SJCRH30 (cell line): ENCODE measurements around the gene BEND7. TPM values are rescaled to one million over a fixed set of nuclear protein-coding genes. Genes with fewer than 3 reads are reported as not detected.
A peak's percentile ranks its signal among the peaks of the same experiment; 100 is the strongest.

Experiments used
- DNase-seq, 2 experiments: peaks; one replicate each; pipeline ENCODE4 v3.0.0-alpha.2; 2015 to 2020
- H3K27ac ChIP-seq: fragments of 250-450 bp; sonication (Bioruptor Pico); 2 replicates; pipeline ENCODE4 v1.5.1; 2020; ENCODE audit warnings: mild to moderate bottlenecking, moderate library complexity
- H3K27me3 ChIP-seq: fragments of 250-450 bp; sonication (Bioruptor Pico); 2 replicates; pipeline ENCODE4 v1.5.1; 2020; ENCODE audit warnings: mild to moderate bottlenecking, moderate library complexity
- H3K36me3 ChIP-seq: fragments of 250-450 bp; sonication (Bioruptor Pico); 2 replicates; pipeline ENCODE4 v1.5.1; 2020; ENCODE audit warnings: mild to moderate bottlenecking, moderate library complexity
- H3K4me1 ChIP-seq: fragments of 250-450 bp; sonication (Bioruptor Pico); 2 replicates; pipeline ENCODE4 v1.5.1; 2020; ENCODE audit warnings: mild to moderate bottlenecking, moderate library complexity
- H3K4me3 ChIP-seq: fragments of 250-450 bp; sonication (Bioruptor Pico); 2 replicates; pipeline ENCODE4 v1.5.1; 2020; ENCODE audit warnings: mild to moderate bottlenecking, moderate library complexity
- H3K9me3 ChIP-seq: fragments of 250-450 bp; sonication (Bioruptor Pico); replicated peaks from 2 replicates; pipeline ENCODE4 v1.5.1; 2020; ENCODE audit warnings: mild to moderate bottlenecking, moderate library complexity
- total RNA-seq: library from RNA; depleted of rRNA; stranded (reverse); fragments of >200 nt; shearing (Covaris generic); gene quantifications from 2 replicates; pipeline ENCODE4 v1.2.3, GENCODE V29; 2014

BEND7 gene
- total RNA-seq, 1 experiment from 2014 or later = 5.6 TPM

DNA sequence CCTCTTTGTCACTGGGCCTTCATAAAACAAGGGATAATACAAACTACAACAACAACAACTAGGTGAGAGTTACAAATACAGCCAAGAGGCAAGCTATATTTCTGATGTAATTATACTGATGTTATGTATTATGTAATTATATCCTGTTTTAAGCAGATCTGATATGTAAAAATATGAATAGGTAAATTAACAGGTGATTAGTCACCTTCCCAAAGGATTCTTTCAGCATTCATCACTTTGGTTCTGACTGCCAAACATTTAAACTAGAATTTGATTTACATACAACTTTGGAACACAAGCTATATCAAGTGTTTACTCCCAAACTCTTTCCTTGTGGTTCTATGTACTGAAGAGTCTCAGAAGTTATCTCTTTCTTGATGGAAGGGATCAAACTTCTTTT, 53.7 kb downstream of the BEND7 start:
- Histone ChIP-seq H3K27me3 (no peaks in the 10 kb centered on the region), H3K9me3 (no peaks in the 10 kb centered on the region), H3K4me3 (no peak overlapping the region), H3K36me3 (no peaks in the 10 kb centered on the region), H3K4me1 (no peaks in the 10 kb centered on the region), H3K27ac (no peak overlapping the region)
- DNase-seq = no peak

DNA sequence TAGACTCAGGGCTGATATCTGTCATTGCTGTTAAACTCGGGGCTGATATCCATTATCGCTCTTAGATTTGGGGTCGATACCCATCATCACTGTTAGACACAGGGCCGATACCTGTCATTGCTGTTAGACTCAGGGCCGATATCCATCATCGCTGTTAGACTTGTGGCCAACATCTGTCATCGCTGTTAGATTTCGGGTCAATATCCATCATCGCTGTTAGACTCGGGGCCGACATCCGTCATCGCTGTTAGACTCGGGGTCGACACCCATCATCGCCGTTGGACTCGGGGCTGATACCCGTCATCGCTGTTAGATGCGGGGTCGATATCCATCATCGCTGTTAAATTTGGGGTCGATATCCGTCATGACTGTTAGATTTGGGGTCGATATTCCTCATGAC, 54.8 kb downstream of the BEND7 start:
- Histone ChIP-seq H3K27ac (no peak overlapping the region), H3K4me1 (no peaks in the 10 kb centered on the region), H3K4me3 (no peak overlapping the region), H3K27me3 (no peaks in the 10 kb centered on the region), H3K9me3 (no peaks in the 10 kb centered on the region), H3K36me3 (no peaks in the 10 kb centered on the region)
- DNase-seq = no peak

DNA sequence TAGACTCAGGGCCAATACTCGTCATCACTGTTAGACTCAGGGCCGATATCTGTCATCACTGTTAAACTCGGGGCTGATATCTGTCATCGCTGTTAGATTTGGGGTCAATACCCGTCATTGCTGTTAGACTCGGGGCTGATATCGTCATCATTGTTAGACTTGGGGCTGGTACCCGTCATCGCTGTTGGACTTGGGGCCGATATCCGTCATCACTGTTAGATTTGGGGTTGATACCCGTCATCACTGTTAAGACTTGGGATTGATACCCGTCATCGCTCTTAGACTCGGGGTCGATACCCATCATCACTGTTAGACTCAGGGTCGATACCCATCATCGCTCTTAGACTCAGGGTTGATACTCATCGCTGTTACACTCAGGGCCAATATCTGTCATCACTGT, 56.5 kb downstream of the BEND7 start:
- Histone ChIP-seq H3K27me3 (no peaks in the 10 kb centered on the region), H3K27ac (no peak overlapping the region), H3K9me3 (no peaks in the 10 kb centered on the region), H3K4me3 (no peak overlapping the region), H3K36me3 (no peaks in the 10 kb centered on the region), H3K4me1 (no peaks in the 10 kb centered on the region)
- DNase-seq = no peak

DNA sequence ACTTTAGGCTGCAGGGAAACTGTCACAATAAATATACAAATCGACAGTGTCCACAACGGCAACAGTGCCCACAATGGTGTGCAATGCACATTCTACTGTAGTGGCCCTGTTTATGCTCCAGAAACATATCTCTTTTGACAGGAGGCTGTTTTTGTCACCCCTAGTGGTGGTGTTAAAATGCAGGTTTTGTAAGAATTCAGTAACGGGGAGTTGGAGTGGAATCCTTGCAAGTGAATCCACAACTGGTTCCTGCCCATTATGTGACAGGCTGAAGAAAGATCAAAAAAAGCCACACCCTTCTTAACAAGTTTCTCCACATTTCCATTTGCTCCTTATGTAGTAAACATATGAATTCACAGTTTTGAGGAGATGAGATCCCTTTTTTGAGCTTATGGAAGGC, 58.5 kb downstream of the BEND7 start:
- no peaks in the 10 kb centered on the region for H3K9me3 ChIP-seq
- H3K4me3 ChIP-seq = no peak overlapping the region
- no peaks in the 10 kb centered on the region for H3K36me3 ChIP-seq
- no peak for DNase-seq
- H3K4me1 ChIP-seq = no peaks in the 10 kb centered on the region
- no peak overlapping the region for H3K27ac ChIP-seq
- H3K27me3 ChIP-seq = no peaks in the 10 kb centered on the region

DNA sequence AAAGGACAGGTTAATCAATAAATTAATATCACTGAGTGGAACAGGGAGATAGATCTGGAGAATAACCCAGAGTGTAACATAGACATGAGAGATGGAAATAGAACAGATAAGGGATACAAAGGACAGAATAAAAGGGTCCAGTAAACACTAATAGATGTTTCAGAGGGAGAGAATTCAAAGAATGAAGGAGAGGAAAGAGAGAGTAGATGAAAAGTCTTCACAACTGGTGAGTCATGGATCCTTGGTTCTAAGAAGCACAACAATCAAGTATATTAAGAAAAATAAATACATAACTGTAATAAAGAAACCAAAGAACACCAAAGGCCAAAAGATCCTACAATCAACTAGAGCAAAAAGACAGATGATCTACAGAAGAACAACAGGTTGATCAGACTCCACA, 66.3 kb downstream of the BEND7 start:
- Histone ChIP-seq H3K4me1 (no peaks in the 10 kb centered on the region), H3K4me3 (no peak overlapping the region), H3K27me3 (no peaks in the 10 kb centered on the region), H3K36me3 (no peaks in the 10 kb centered on the region), H3K9me3 (no peaks in the 10 kb centered on the region), H3K27ac (no peak overlapping the region)
- no peak for DNase-seq

DNA sequence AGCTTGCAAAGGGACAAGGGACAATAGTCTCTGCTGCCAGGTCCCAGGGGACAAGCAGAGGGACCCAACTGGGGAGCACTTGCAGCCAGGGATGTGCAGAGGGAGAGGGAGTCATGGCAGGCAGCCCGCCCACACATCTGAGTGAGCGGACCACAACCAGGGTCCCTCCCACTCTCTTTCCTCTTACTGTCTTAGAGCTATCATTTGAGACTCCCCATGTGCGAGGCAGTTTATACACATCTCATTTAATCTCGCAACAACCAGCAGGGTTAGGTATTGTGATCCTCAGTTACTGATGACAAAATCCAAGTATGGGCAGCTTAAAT, 70.2 kb downstream of the BEND7 start:
- no peaks in the 10 kb centered on the region for H3K27me3 ChIP-seq
- no peak for DNase-seq
- no peak overlapping the region for H3K27ac ChIP-seq
- no peaks in the 10 kb centered on the region for H3K36me3 ChIP-seq
- H3K4me1 ChIP-seq = no peaks in the 10 kb centered on the region
- no peak overlapping the region for H3K4me3 ChIP-seq
- no peaks in the 10 kb centered on the region for H3K9me3 ChIP-seq

DNA sequence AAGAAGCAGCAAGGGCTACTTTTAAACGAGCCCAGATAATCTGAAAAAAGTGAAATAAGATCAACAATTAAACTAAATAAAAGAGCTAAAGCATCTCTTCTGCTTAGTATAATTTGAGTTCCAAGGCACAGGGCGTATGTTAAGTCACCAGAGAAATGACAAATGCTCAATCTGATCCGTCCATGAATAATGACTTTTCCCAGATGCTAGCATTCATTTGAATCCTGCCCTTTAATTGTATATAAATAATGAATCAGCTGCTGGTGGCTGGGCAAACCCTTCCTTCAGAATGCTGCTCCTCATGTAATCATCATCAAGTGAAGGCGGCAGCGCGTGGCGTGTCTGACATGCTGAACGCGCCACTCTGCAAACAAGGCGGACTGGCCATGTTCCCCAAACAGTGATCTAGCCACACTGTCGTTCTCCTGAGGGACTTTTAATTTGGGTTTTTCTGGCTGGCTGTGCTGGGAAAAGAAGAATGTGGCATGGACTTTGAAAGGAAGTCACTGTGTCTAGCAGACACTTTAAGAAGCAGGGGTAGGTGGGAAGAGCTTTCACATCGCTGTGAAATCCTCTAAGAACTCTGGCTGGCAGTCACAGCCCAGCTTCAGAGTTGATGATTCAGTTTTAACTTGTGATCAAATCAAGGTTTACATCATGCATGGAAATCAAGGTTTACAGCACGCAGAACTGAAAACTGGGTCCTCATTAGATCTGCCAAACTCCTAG, 70.7 kb downstream of the BEND7 start:
- H3K27me3 ChIP-seq = no peaks in the 10 kb centered on the region
- no peaks in the 10 kb centered on the region for H3K9me3 ChIP-seq
- DNase-seq = no peak
- no peaks in the 10 kb centered on the region for H3K4me1 ChIP-seq
- H3K36me3 ChIP-seq = no peaks in the 10 kb centered on the region
- no peak overlapping the region for H3K4me3 ChIP-seq
- no peak overlapping the region for H3K27ac ChIP-seq

DNA sequence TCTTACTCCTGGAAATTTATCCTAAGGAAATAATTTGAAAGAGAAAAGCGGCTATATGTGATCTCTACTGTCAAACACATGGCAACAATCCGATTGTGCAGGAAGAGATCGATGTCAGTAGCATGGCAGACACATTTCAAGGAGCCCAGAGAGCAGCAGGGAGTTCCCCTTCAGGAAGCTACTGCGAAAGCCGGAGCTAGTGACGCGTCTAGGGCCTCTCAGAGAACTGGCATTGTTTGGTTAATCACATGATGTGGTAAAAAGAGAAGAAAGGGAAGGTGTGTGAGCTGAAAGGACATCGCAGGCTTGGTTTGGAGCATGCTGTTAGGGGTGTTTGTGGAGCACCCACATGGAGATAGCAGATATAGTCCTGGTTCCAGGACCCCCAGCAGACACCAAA, 74.9 kb downstream of the BEND7 start:
- H3K27me3 ChIP-seq = no peaks in the 10 kb centered on the region
- no peaks in the 10 kb centered on the region for H3K4me1 ChIP-seq
- DNase-seq = no peak
- no peaks in the 10 kb centered on the region for H3K9me3 ChIP-seq
- no peak overlapping the region for H3K4me3 ChIP-seq
- H3K27ac ChIP-seq = no peak overlapping the region
- H3K36me3 ChIP-seq = no peaks in the 10 kb centered on the region

DNA sequence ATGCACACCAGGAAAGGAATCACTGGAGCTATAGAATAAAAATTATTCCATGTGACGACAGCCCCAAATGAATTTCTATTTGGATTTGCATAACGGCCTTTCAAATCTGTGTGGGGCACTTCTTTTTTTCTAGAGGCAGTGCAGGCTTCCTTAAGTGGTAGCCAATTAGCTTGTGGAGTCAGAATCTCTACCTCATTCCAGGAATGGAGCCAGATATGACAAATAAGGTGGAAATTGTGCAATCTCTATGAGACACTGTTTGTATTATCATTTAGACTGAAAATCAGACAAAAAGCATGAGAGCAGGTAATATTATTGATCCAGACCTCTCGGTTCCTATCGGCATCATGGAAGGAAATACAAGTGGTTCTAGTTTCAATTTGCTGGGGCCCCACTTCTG, 78.7 kb downstream of the BEND7 start:
- no peaks in the 10 kb centered on the region for H3K36me3 ChIP-seq
- no peak for DNase-seq
- H3K9me3 ChIP-seq = no peaks in the 10 kb centered on the region
- no peaks in the 10 kb centered on the region for H3K4me1 ChIP-seq
- H3K27ac ChIP-seq = no peak overlapping the region
- no peaks in the 10 kb centered on the region for H3K27me3 ChIP-seq
- H3K4me3 ChIP-seq = no peak overlapping the region

DNA sequence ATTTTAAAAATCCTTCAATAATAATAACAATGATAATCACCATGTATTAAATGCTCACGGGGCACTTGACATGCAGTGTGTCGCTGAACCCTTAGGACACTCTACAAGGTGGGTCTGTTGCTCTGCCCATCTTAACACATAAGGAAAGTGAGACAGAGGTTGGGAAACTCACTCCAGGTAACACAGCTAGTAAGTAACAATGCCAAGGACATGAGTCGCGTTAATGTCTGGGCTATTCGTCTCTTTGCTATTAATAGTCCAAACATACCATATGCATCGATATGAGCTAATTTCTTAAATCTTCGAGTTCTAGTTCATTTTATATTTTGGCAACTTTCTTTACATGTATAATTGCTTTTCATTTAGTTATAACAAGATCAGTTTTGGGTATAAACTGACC, 79.5 kb downstream of the BEND7 start:
- Histone ChIP-seq H3K27me3 (no peaks in the 10 kb centered on the region), H3K36me3 (no peaks in the 10 kb centered on the region), H3K4me1 (no peaks in the 10 kb centered on the region), H3K27ac (no peak overlapping the region), H3K4me3 (no peak overlapping the region), H3K9me3 (no peaks in the 10 kb centered on the region)
- no peak for DNase-seq

DNA sequence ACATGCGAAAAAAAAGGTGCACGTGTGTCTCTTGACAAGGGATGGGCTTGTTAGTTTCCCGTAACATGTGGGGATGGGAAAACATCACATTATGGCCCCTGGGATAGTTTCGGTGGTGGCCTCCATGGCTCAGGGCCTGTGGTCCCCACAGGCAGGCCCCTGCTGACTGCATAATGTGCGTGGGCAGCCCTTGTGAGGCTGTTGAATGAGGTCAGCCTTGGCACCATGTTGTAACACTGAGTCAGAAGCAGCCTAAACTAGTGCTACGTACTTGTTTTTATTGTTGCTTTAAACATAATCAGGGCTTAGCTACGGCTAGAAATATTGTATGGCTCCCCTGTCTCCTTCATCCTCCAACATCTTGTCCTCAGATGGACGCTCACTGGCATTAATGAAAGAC, 80.6 kb downstream of the BEND7 start:
- H3K9me3 ChIP-seq = no peaks in the 10 kb centered on the region
- H3K4me1 ChIP-seq = no peaks in the 10 kb centered on the region
- DNase-seq = no peak
- H3K27ac ChIP-seq = no peak overlapping the region
- H3K27me3 ChIP-seq = no peaks in the 10 kb centered on the region
- H3K36me3 ChIP-seq = no peaks in the 10 kb centered on the region
- no peak overlapping the region for H3K4me3 ChIP-seq

DNA sequence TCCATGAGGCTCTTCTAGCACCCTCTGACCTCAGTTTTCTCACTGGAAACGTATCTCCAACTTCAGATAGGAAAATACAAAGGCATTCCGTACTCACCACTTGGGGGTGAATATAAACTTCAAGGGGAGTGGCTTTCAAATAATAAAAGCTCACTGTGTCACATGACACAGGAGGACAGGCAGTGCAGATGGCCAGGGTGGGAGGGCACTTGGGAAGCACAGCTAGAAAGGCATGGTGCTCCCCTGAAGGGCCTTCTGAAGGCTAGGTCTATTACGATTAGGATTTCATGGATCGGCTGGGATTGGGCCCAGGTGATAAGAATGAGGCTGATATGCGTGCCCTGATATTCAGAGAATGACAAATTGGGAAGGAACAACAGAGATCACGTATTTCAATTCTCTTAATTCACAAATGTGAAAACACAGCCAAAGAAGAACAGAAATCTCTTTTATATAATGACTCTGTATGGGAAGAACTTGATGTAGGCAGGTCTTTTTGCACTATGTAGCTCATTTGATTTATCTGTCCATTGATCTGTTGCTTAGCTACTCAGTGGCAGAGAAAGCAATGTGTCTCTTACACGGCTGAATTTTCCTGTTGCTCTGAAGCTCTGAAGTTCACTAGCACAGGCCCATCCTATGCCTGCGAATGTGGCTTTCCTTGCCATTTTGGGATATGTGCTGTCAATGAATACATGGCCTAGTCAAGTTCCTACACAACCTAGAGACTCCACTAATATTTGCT, 83.0 kb downstream of the BEND7 start:
- Histone ChIP-seq H3K27me3 (no peaks in the 10 kb centered on the region), H3K9me3 (no peaks in the 10 kb centered on the region), H3K4me1 (peaks cover 6% of the 10 kb centered on the region; the same call in 1 of the 2 replicates), H3K27ac (no peak overlapping the region), H3K36me3 (no peaks in the 10 kb centered on the region), H3K4me3 (no peak overlapping the region)
- no peak for DNase-seq

DNA sequence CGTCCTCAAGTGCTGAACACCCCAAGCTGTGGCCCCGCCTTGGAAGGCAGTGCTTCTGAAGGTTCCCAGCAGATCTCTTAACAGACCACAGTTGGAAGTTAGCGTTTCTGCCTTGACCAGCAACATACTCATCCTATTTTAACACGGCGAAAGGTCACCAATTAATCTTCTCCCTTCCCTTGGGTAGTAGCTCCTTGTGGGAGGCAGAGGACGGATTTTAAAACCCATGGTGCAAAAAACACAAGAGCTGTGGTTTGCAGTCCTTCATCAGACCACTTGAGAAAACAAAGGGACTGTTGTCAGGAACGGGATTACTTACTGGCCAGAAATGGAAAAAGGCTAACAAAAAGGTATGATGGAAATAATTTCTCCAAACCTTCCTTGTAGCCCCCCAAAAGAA, 87.3 kb downstream of the BEND7 start:
- peak; percentile 13 to 38 for DNase-seq
- no peak overlapping the region for H3K4me3 ChIP-seq
- H3K9me3 ChIP-seq = no peaks in the 10 kb centered on the region
- H3K4me1 ChIP-seq = peaks cover 6% of the 10 kb centered on the region; the same call in 1 of the 2 replicates
- H3K36me3 ChIP-seq = no peaks in the 10 kb centered on the region
- H3K27ac ChIP-seq = no peak overlapping the region
- no peaks in the 10 kb centered on the region for H3K27me3 ChIP-seq

DNA sequence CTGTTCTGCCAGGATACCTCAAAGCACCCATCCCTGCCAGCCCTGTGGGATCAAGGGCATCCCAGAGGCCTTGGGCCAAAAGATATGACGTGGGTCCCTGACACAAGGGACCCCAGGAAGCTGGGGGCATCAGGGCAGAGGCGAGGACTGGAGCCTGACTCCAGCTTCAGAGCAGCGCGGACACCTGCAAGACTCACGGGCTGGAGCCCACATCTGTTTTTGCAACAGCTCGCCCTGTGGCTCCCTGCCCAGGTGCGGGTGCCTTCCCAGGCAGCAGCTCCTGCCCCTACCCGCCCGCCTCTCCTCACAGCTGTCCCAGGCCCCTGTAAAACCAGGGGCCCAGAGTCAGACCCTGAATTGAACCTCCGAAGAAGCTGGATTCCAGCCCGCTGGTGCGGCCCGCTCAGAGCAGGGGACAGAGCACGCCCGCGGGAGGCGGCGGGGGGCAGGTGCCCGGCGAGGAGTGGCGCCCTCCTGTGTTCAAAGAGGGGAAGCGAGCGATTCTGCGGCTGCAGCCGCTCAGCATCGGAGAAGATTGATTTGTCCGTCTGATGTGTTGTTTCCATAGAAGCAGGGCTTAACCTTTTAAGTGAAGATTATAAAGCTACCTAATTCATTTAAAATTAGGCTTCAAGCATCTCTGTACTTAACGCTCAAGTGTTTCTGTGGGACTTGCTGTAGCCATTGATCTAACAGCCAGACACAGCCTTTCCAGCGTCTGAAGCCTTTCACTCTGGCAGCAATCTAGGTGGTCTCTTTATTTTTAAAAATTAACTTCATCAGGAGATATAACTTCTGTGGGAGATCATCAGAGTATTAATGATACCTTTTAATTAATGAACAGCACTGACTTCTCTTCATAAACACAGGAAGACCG, 88.4 kb downstream of the BEND7 start:
- no peaks in the 10 kb centered on the region for H3K36me3 ChIP-seq
- H3K27ac ChIP-seq = no peak overlapping the region
- H3K9me3 ChIP-seq = no peaks in the 10 kb centered on the region
- no peak overlapping the region; the same call in 1 of the 2 replicates for H3K4me3 ChIP-seq
- H3K27me3 ChIP-seq = no peaks in the 10 kb centered on the region
- DNase-seq = peak; percentile 52 to 65
- H3K4me1 ChIP-seq = peaks cover 6% of the 10 kb centered on the region; the same call in 1 of the 2 replicates
